HG03064 (cell line): ENCODE data around the gene TTC28.
"Not testable (repeated sequence)": the region's sequence is repeated elsewhere in the genome, so short reads cannot be mapped to it uniquely, and the experiment has no call there.

Experiments
- ATAC-seq: cut with Tn5 transposase; IDR thresholded peaks from one replicate; pipeline ENCODE4 v1.9.1; 2021; ENCODE audit warnings: low read depth; ENCODE audit not compliant: unreplicated experiment

Gene TTC28

GRCh38 chr22:28679611-28680287, at the start of gene TTC28:
TTC28 (minus strand) TSS chr22:28679840; CDS start chr22:28679723, 117 bp downstream.
- not testable (repeated sequence) for ATAC-seq

- ATAC-seq, result no peak
Observed at GRCh38 chr22:28728621-28729313, 49.1 kb upstream of the TTC28 start.

- no peak for ATAC-seq
Observed at GRCh38 chr22:28728002-28728401, 48.4 kb upstream of the TTC28 start.

- ATAC-seq, result no peak
Observed at GRCh38 chr22:28718044-28718443, 38.4 kb upstream of the TTC28 start.

GRCh38 chr22:28716686-28717085, 37.0 kb upstream of the TTC28 start:
- ATAC-seq, result no peak

- ATAC-seq, result no peak
Observed at GRCh38 chr22:28715611-28716010, 36.0 kb upstream of the TTC28 start.

- no peak for ATAC-seq
Observed at GRCh38 chr22:28714043-28714628, 34.5 kb upstream of the TTC28 start.

- no peak for ATAC-seq
Observed at GRCh38 chr22:28711820-28712777, 32.5 kb upstream of the TTC28 start.

GRCh38 chr22:28711341-28711740, 31.7 kb upstream of the TTC28 start:
- no peak for ATAC-seq

GRCh38 chr22:28710576-28711191, 31.0 kb upstream of the TTC28 start:
- no peak for ATAC-seq

GRCh38 chr22:28710107-28710506, 30.5 kb upstream of the TTC28 start:
- no peak for ATAC-seq

- ATAC-seq, result no peak
Observed at GRCh38 chr22:28706845-28707244, 27.2 kb upstream of the TTC28 start.

- no peak for ATAC-seq
Observed at GRCh38 chr22:28703436-28703835, 23.8 kb upstream of the TTC28 start.

GRCh38 chr22:28702891-28703290, 23.3 kb upstream of the TTC28 start:
- ATAC-seq, result no peak

- not testable (repeated sequence) for ATAC-seq
Observed at GRCh38 chr22:28693041-28693760, 13.6 kb upstream of the TTC28 start.

- ATAC-seq, result not testable (repeated sequence)
Observed at GRCh38 chr22:28689796-28690195, 10.2 kb upstream of the TTC28 start.

- ATAC-seq, result not testable (repeated sequence)
Observed at GRCh38 chr22:28682966-28683365, 3.3 kb upstream of the TTC28 start.

- not testable (repeated sequence) for ATAC-seq
Observed at GRCh38 chr22:28680813-28681490, 1.3 kb upstream of the TTC28 start.
